HepG2 (cell line): ENCODE data around the gene RHBDD3. TPM values are rescaled to one million over a fixed set of nuclear protein-coding genes. Genes with fewer than 3 reads are reported as not detected.

ENCODE experiments used
- ATAC-seq: fragments of 200-7000 bp; cut with Tn5 transposase; 3 replicates; pipeline ENCODE4 v1.9.1; 2020; ENCODE audit warnings: mild to moderate bottlenecking, moderate library complexity
- BruUV-seq: library from RNA; stranded (reverse); fragments of 400-500 nt; replicated peaks from 2 replicates; lab custom pipeline; 2021; lab: Mats Ljungman, UMichigan
- CTCF ChIA-PET: fragments of 300-600 bp; formaldehyde crosslinking; extraction: SDS; loops from one replicate; lab custom pipeline; 2021; ENCODE audit warnings: low total read pairs, inconsistent platforms, low intra/inter-chr PET ratio; lab: Yijun Ruan, JAX
- POLR2A ChIA-PET: fragments of 350-600 bp; sonication (Branson Sonifier 250); formaldehyde crosslinking; loops from one replicate; lab custom pipeline; 2020; ENCODE audit warnings: antibody characterized with exemption, inconsistent platforms; lab: Yijun Ruan, JAX
- DNase-seq: peaks from one replicate; pipeline ENCODE4 v3.0.0-alpha.2; 2015; ENCODE audit warnings: low spot score
- FAIRE-seq: peaks from 3 replicates; lab custom pipeline; 2011; peaks lifted over from hg19 to GRCh38; lab: Jason Lieb, UNC
- H2AFZ ChIP-seq: one replicate; pipeline ENCODE4 v1.6.1; 2011; ENCODE audit warnings: low read length, inconsistent platforms
- H3K27ac ChIP-seq: fragments of 300-600 bp; 3 replicates; pipeline ENCODE4 v1.8.0; 2011; ENCODE audit warnings: mixed run types, mild to moderate bottlenecking, mixed read lengths, low read length, inconsistent platforms; ENCODE audit not compliant: insufficient read depth; ENCODE audit errors: extremely low read length
- H3K27me3 ChIP-seq, 2 experiments: fragments of 200-600 bp in 1 of 2; 2 replicates in 1 of 2; 3 replicates in 1 of 2; pipeline versions ENCODE4 v1.6.0 to v1.8.0; 2011; ENCODE audit warnings: low read length in 2 of 2, mild to moderate bottlenecking in 2 of 2, moderate library complexity in 2 of 2, inconsistent platforms in 1 of 2; ENCODE audit not compliant: insufficient read depth in 2 of 2, control insufficient read depth in 1 of 2
- H3K36me3 ChIP-seq, 2 experiments: fragments of 200-600 bp in 1 of 2; replicated peaks in 1 of 2; 2 replicates in 1 of 2; 3 replicates in 1 of 2; pipeline versions ENCODE4 v1.5.1 to v1.8.0; 2011; ENCODE audit warnings: low read length in 2 of 2, inconsistent platforms in 1 of 2; ENCODE audit not compliant: insufficient read depth in 2 of 2, control insufficient read depth in 1 of 2
- H3K4me1 ChIP-seq: 2 replicates; pipeline ENCODE4 v1.5.1; 2012; ENCODE audit warnings: low read length, inconsistent platforms; ENCODE audit not compliant: insufficient read depth
- H3K4me2 ChIP-seq: 2 replicates; pipeline ENCODE4 v1.6.0; 2011; ENCODE audit warnings: low read depth, low read length, inconsistent platforms
- H3K4me3 ChIP-seq, 3 experiments: fragments of 200-600 bp in 1 of 3; sonication (generic), shearing (Covaris generic) in 1 of 3; replicated peaks in 1 of 3; 2 replicates each; pipeline ENCODE4 v1.5.1; 2011 to 2016; ENCODE audit warnings: low read length in 3 of 3, inconsistent platforms in 2 of 3, low read depth in 2 of 3, mild to moderate bottlenecking in 2 of 3, control low read depth in 1 of 3, mixed read lengths in 1 of 3; ENCODE audit not compliant: insufficient read depth in 1 of 3
- H3K79me2 ChIP-seq: one replicate; pipeline ENCODE4 v1.6.1; 2011; ENCODE audit warnings: low read length, inconsistent platforms; ENCODE audit not compliant: insufficient read depth
- H3K9ac ChIP-seq: 2 replicates; pipeline ENCODE4 v1.6.0; 2011; ENCODE audit warnings: mild to moderate bottlenecking, low read depth, low read length, inconsistent platforms; ENCODE audit not compliant: insufficient read depth
- H3K9me3 ChIP-seq: 2 replicates; pipeline ENCODE4 v1.5.1; 2012; ENCODE audit warnings: mild to moderate bottlenecking, low read length
- H4K20me1 ChIP-seq: 2 replicates; pipeline ENCODE4 v1.6.0; 2011; ENCODE audit warnings: inconsistent platforms, mild to moderate bottlenecking, low read length, moderate library complexity; ENCODE audit not compliant: insufficient read depth
- EP300 ChIP-seq, 3 experiments: sonication (generic) in 1 of 3; formaldehyde crosslinking in 1 of 3; IDR thresholded peaks; 2 replicates each; pipeline versions ENCODE4 v1.5.1 to v1.6.1; 2011 to 2020; ENCODE audit warnings: low read depth in 2 of 3, low read length in 2 of 3, borderline replicate concordance in 1 of 3, improper control_type of control experiment in 1 of 3, mild to moderate bottlenecking in 1 of 3, missing genetic modification reagents in 1 of 3, moderate library complexity in 1 of 3
- KLF15 ChIP-seq: sonication (generic); formaldehyde crosslinking; IDR thresholded peaks from 2 replicates; pipeline ENCODE4 v1.8.1; 2023; ENCODE audit warnings: borderline replicate concordance, mild to moderate bottlenecking, inconsistent platforms, missing genetic modification reagents, mixed read lengths
- PHF21A ChIP-seq: sonication (generic); formaldehyde crosslinking; IDR thresholded peaks from 2 replicates; pipeline ENCODE4 v1.5.0; 2020; ENCODE audit warnings: mild to moderate bottlenecking, missing genetic modification reagents
- RBFOX2 ChIP-seq: fragments of 200-400 bp; formaldehyde crosslinking; IDR thresholded peaks from 2 replicates; pipeline ENCODE4 v1.6.1; 2017; ENCODE audit warnings: low read depth, mild to moderate bottlenecking, low read length
- TCF7 ChIP-seq: sonication (generic); IDR thresholded peaks from 2 replicates; pipeline ENCODE4 v1.6.1; 2016; ENCODE audit warnings: antibody characterized with exemption, low read depth
- ZNF572 ChIP-seq: sonication (generic); formaldehyde crosslinking; IDR thresholded peaks from 2 replicates; pipeline ENCODE4 v1.5.1; 2020; ENCODE audit warnings: mild to moderate bottlenecking, missing genetic modification reagents
- WGBS: methylation state at CpG from one replicate; pipeline ENCODE4 v1.1.6; 2017; ENCODE audit warnings: low lambda C conversion rate; 5-methylcytosine and 5-hydroxymethylcytosine counted together
- in situ Hi-C: cut with HindIII; loops from 2 replicates; pipeline ENCODE4 v1.10.0; 2017; ENCODE audit warnings: low pct_unique_long_range_greater_than_20kb; ENCODE audit not compliant: extremely low pct_ligation_motif_present
- intact Hi-C: fragments of 100-400 bp; cut with micrococcal nuclease; formaldehyde crosslinking; loops from one replicate; pipeline ENCODE4 v1.10.0; 2022; ENCODE audit not compliant: unreplicated experiment
- polyA plus RNA-seq, 8 experiments: library from polyadenylated mRNA; depleted of rRNA in 3 of 8; stranded (reverse) in 7 of 8; unstranded in 1 of 8; fragments of >200 nt; fragmentation: Illumina TruSeq in 4 of 8; extraction: Trizol in 4 of 8; gene quantifications; 2 replicates each; pipeline versions ENCODE4 v1.2.1 to v1.2.3, GENCODE V29; 2011 to 2016; ENCODE audit warnings: low read depth in 4 of 8, missing spikeins in 1 of 8, mixed read lengths in 1 of 8; ENCODE audit not compliant: insufficient read depth in 1 of 8
- total RNA-seq, 5 experiments: library from RNA; depleted of rRNA; stranded (reverse); fragments of >200 nt; fragmentation: Illumina TruSeq; extraction: Trizol; gene quantifications; 2 replicates each; pipeline ENCODE4 v1.2.3, GENCODE V29; 2016; ENCODE audit warnings: low read depth in 1 of 5
- TF ChIP-seq, protein P1 (sequence below): sonication (generic); formaldehyde crosslinking; IDR thresholded peaks from 2 replicates; pipeline ENCODE4 v1.8.0; 2023; ENCODE audit warnings: mild to moderate bottlenecking, missing genetic modification reagents
- TF ChIP-seq, protein P2 (sequence below): sonication (generic); formaldehyde crosslinking; IDR thresholded peaks from 2 replicates; pipeline ENCODE4 v1.4.0; 2020; ENCODE audit warnings: missing genetic modification reagents
- TF ChIP-seq, protein P3 (sequence below): IDR thresholded peaks from 2 replicates; pipeline ENCODE4 v1.6.1; 2016; ENCODE audit warnings: missing compliant biosample characterization, missing genetic modification reagents, borderline replicate concordance
- TF ChIP-seq, protein P4 (sequence below): sonication (generic); formaldehyde crosslinking; IDR thresholded peaks from 2 replicates; pipeline ENCODE4 v1.8.1; 2023; ENCODE audit warnings: mild to moderate bottlenecking, inconsistent platforms, moderate library complexity, missing genetic modification reagents, borderline replicate concordance
- TF ChIP-seq, protein P5 (sequence below): sonication (generic); formaldehyde crosslinking; IDR thresholded peaks from 2 replicates; pipeline ENCODE4 v1.5.1; 2020; ENCODE audit warnings: missing genetic modification reagents, mild to moderate bottlenecking, borderline replicate concordance

The RHBDD3 gene
- total and polyA plus RNA-seq, 2 of the 13 experiments (the other 11 are each of a cell fraction or from before 2014, with no cell fraction given) = 12.1 to 26.7 TPM

DNA sequence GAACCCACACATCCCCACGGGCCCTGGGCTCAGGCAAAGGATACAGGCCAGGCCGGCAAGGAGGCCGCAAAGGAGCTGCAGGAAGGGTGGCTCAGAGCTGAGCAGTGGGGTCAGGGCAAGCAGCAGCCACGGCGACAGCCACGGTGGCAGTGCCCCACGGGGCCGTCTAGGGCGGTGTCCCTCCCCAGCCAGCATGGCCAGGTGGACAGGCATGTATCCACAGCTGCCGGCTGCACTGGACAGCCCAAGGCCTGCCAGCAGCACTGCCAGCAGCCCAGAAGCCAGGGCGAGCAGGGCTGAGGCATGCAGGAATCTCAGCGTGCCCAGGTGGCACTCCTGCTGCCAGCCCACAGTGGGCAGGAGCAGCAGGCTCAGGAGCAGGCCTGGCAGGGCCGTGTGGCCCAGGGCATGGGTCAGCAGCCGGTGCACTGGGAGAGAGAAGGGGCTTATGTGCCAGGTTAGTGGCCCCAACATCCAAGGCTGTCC is 3.9 kb downstream of the RHBDD3 start (continued):
- TF ChIP-seq EP300 (IDR thresholded peaks at IDR 0.05; ENCODE audit: low read depth in 2 of 2, low read length in 2 of 2) (no peak), EP300 (CRISPR knock-in tag; IDR thresholded peaks at IDR 0.05; ENCODE audit: borderline replicate concordance) (no peak)
- TF ChIP-seq, protein P1, sequence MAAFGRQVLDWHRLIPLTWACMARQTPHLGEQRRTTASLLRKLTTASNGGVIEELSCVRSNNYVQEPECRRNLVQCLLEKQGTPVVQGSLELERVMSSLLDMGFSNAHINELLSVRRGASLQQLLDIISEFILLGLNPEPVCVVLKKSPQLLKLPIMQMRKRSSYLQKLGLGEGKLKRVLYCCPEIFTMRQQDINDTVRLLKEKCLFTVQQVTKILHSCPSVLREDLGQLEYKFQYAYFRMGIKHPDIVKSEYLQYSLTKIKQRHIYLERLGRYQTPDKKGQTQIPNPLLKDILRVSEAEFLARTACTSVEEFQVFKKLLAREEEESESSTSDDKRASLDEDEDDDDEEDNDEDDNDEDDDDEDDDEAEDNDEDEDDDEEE = no peak
- TF ChIP-seq, all 625 proteins: peak for 4

DNA sequence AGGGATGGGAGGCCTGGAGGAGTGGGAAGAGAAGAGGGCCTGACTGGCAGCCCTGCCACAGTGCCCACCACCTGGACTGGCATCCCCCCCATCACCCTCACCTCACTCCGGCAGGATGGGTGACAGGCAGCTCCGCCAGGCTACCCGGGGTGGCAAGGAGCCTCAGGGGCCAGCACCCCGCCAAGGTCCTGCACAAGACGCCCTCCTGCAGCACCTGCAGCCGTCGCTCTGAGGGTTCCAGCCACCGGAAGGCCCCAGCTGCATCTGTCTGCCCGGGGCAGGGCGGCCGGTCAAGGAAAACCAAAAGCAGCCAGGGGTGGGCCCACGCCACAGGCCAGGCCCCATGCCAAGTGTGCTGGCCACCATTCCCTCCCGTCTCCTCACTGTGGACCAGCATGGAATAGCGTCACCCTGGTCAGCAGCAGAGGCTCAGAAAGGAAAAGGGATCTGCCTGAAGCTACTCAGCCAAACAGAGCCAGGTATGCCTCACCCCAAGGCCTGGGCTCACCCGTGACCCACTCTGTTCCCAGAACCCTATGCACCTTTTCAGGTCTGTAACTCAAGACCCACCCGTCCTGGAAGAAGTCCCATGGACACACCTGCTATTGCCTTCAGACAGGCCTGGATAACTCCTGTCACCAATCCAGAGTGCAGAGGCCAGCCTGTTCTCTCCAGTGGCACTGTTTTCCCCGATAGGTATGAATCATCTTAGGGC is 7.0 kb downstream of the RHBDD3 start:
- Histone ChIP-seq H4K20me1 (no peaks in the 10 kb centered on the region), H3K36me3 (peaks cover 4 to 12% of the 10 kb centered on the region in 2 experiments; a peak in 4 of 5 replicates), H3K9me3 (no peaks in the 10 kb centered on the region), H3K9ac (no peak overlapping the region), H3K4me3 (no peak overlapping the region), H3K79me2 (peaks cover 2% of the 10 kb centered on the region), H3K4me1 (peaks cover 2% of the 10 kb centered on the region), H3K4me2 (no peak overlapping the region), H2AFZ (no peak overlapping the region), H3K27me3 (no peaks in the 10 kb centered on the region), H3K27ac (no peak overlapping the region)
- CTCF ChIA-PET = no interaction called here
- BruUV-seq = no TSS peak
- POLR2A ChIA-PET = interaction anchor here (1.1 kb wide), 1 partner anchor 9 kb away, joined by 7 read pairs; no protein-coding TSS in a partner anchor
- in situ Hi-C loops (no loop called here), intact Hi-C loops (no loop called here)
- ATAC-seq (no peak), FAIRE-seq (no peak), DNase-seq (no peak)
- WGBS = 92% methylated on average over 2 of the region's 17 CpGs
- TF ChIP-seq ZNF572 (CRISPR knock-in tag) = no peak
- TF ChIP-seq, protein P2, sequence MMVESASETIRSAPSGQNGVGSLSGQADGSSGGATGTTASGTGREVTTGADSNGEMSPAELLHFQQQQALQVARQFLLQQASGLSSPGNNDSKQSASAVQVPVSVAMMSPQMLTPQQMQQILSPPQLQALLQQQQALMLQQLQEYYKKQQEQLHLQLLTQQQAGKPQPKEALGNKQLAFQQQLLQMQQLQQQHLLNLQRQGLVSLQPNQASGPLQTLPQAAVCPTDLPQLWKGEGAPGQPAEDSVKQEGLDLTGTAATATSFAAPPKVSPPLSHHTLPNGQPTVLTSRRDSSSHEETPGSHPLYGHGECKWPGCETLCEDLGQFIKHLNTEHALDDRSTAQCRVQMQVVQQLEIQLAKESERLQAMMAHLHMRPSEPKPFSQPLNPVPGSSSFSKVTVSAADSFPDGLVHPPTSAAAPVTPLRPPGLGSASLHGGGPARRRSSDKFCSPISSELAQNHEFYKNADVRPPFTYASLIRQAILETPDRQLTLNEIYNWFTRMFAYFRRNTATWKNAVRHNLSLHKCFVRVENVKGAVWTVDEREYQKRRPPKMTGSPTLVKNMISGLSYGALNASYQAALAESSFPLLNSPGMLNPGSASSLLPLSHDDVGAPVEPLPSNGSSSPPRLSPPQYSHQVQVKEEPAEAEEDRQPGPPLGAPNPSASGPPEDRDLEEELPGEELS (CRISPR knock-in tag) = no peak
- peak; percentile 38; the same call in 1 of the 2 replicates for TF ChIP-seq RBFOX2
- TF ChIP-seq, protein P3, sequence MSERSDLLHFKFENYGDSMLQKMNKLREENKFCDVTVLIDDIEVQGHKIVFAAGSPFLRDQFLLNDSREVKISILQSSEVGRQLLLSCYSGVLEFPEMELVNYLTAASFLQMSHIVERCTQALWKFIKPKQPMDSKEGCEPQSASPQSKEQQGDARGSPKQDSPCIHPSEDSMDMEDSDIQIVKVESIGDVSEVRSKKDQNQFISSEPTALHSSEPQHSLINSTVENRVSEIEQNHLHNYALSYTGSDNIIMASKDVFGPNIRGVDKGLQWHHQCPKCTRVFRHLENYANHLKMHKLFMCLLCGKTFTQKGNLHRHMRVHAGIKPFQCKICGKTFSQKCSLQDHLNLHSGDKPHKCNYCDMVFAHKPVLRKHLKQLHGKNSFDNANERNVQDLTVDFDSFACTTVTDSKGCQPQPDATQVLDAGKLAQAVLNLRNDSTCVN (CRISPR knock-in tag) = no peak
- no peak for TF ChIP-seq PHF21A (CRISPR knock-in tag)
- TF ChIP-seq, protein P4, sequence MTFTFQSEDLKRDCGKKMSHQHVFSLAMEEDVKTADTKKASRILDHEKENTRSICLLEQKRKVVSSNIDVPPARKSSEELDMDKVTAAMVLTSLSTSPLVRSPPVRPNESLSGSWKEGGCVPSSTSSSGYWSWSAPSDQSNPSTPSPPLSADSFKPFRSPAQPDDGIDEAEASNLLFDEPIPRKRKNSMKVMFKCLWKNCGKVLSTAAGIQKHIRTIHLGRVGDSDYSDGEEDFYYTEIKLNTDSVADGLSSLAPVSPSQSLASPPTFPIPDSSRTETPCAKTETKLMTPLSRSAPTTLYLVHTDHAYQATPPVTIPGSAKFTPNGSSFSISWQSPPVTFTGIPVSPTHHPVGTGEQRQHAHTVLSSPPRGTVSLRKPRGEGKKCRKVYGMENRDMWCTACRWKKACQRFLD (CRISPR knock-in tag) = no peak
- TF ChIP-seq, protein P5, sequence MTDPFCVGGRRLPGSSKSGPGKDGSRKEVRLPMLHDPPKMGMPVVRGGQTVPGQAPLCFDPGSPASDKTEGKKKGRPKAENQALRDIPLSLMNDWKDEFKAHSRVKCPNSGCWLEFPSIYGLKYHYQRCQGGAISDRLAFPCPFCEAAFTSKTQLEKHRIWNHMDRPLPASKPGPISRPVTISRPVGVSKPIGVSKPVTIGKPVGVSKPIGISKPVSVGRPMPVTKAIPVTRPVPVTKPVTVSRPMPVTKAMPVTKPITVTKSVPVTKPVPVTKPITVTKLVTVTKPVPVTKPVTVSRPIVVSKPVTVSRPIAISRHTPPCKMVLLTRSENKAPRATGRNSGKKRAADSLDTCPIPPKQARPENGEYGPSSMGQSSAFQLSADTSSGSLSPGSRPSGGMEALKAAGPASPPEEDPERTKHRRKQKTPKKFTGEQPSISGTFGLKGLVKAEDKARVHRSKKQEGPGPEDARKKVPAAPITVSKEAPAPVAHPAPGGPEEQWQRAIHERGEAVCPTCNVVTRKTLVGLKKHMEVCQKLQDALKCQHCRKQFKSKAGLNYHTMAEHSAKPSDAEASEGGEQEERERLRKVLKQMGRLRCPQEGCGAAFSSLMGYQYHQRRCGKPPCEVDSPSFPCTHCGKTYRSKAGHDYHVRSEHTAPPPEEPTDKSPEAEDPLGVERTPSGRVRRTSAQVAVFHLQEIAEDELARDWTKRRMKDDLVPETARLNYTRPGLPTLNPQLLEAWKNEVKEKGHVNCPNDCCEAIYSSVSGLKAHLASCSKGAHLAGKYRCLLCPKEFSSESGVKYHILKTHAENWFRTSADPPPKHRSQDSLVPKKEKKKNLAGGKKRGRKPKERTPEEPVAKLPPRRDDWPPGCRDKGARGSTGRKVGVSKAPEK (CRISPR knock-in tag) = no peak
- no peak for TF ChIP-seq KLF15 (CRISPR knock-in tag)
- no peak for TF ChIP-seq TCF7
